H1 (cell line): Measurements from ENCODE around the gene APOA1. TPM values are rescaled to one million over a fixed set of nuclear protein-coding genes. Genes with fewer than 3 reads are reported as not detected.

Experiments used
- CTCF ChIA-PET: fragments of 300-600 bp; sonication (Branson Sonifier 250); formaldehyde crosslinking; loops from one replicate; lab custom pipeline; 2021; ENCODE audit not compliant: partially characterized antibody; lab: Charles Lee
- POLR2A ChIA-PET: fragments of 300-600 bp; sonication (Branson Sonifier 250); formaldehyde crosslinking; loops from one replicate; lab custom pipeline; 2021; ENCODE audit warnings: inconsistent platforms; ENCODE audit not compliant: partially characterized antibody; lab: Charles Lee
- DNase-seq, 2 experiments: peaks; one replicate each; pipeline versions ENCODE4 v3.0.0 to v3.0.0-alpha.2; 2010 to 2022; ENCODE audit warnings: low spot score in 2 of 2, low read depth in 1 of 2, mixed read lengths in 1 of 2
- FAIRE-seq: peaks from 2 replicates; lab custom pipeline; 2011; peaks lifted over from hg19 to GRCh38; lab: Jason Lieb, UNC
- H2AFZ ChIP-seq: 2 replicates; pipeline ENCODE4 v1.8.1; 2012; ENCODE audit warnings: low read length, inconsistent platforms
- H2AK5ac ChIP-seq: 2 replicates; pipeline ENCODE4 v1.6.1; 2013; ENCODE audit warnings: low read depth, low read length
- H2BK120ac ChIP-seq: replicated peaks from 2 replicates; pipeline ENCODE3; 2013; ENCODE audit warnings: low read depth, low read length, inconsistent platforms
- H2BK12ac ChIP-seq: 2 replicates; pipeline ENCODE4 v1.6.1; 2013; ENCODE audit warnings: low read depth, low read length
- H2BK15ac ChIP-seq: 2 replicates; pipeline ENCODE4 v1.6.1; 2013; ENCODE audit warnings: low read length
- H2BK20ac ChIP-seq: 2 replicates; pipeline ENCODE4 v1.6.1; 2013; ENCODE audit warnings: low read length
- H2BK5ac ChIP-seq: 2 replicates; pipeline ENCODE4 v1.6.1; 2013; ENCODE audit warnings: low read depth, low read length
- H3K14ac ChIP-seq: 2 replicates; pipeline ENCODE4 v1.6.1; 2013; ENCODE audit warnings: inconsistent platforms; ENCODE audit not compliant: insufficient read length
- H3K18ac ChIP-seq: 2 replicates; pipeline ENCODE4 v1.6.1; 2013; ENCODE audit warnings: low read length; ENCODE audit errors: extremely low read depth
- H3K23ac ChIP-seq: 2 replicates; pipeline ENCODE4 v1.6.1; 2013; ENCODE audit warnings: inconsistent platforms; ENCODE audit not compliant: insufficient read length
- H3K23me2 ChIP-seq: 2 replicates; pipeline ENCODE4 v1.6.1; 2013; ENCODE audit warnings: low read depth, low read length
- H3K27ac ChIP-seq: 2 replicates; pipeline ENCODE4 v1.6.1; 2011; ENCODE audit warnings: low read depth, low read length, inconsistent platforms
- H3K27me3 ChIP-seq, 4 experiments: replicated peaks in 1 of 4; 1 replicate in 1 of 4; 2 replicates in 3 of 4; pipeline versions ENCODE4 v1.6.1 to v1.8.1; 2011 to 2013; ENCODE audit warnings: low read length in 3 of 4, mild to moderate bottlenecking in 3 of 4, inconsistent platforms in 2 of 4, mixed read lengths in 2 of 4, moderate library complexity in 1 of 4; ENCODE audit not compliant: control insufficient read depth in 3 of 4, insufficient read depth in 3 of 4; ENCODE audit errors: extremely low read depth in 1 of 4
- H3K36me3 ChIP-seq, 4 experiments: 2 replicates each; pipeline versions ENCODE4 v1.6.1 to v1.8.1; 2011 to 2013; ENCODE audit warnings: mild to moderate bottlenecking in 4 of 4, low read length in 3 of 4, moderate library complexity in 2 of 4, control low read depth in 1 of 4, inconsistent platforms in 1 of 4; ENCODE audit not compliant: insufficient read depth in 4 of 4, control insufficient read depth in 2 of 4
- H3K4ac ChIP-seq: replicated peaks from 2 replicates; pipeline ENCODE3; 2013; ENCODE audit warnings: low read length, low read depth, mixed read lengths, inconsistent platforms; ENCODE audit not compliant: insufficient read length
- H3K4me1 ChIP-seq, 4 experiments: replicated peaks in 1 of 4; 1 replicate in 1 of 4; 2 replicates in 3 of 4; pipeline versions ENCODE4 v1.6.1 to v1.8.1; 2011 to 2013; ENCODE audit warnings: low read length in 3 of 4, inconsistent platforms in 2 of 4, mixed read lengths in 1 of 4; ENCODE audit not compliant: insufficient read depth in 4 of 4, control insufficient read depth in 3 of 4
- H3K4me2 ChIP-seq, 2 experiments: 2 replicates each; pipeline versions ENCODE4 v1.6.1 to v1.8.1; 2011 to 2013; ENCODE audit warnings: low read depth in 2 of 2, low read length in 2 of 2, control low read depth in 1 of 2, inconsistent platforms in 1 of 2, mild to moderate bottlenecking in 1 of 2; ENCODE audit not compliant: insufficient read depth in 1 of 2
- H3K4me3 ChIP-seq, 4 experiments: fragments of 200-600, 300-600 bp in 1 of 4; sonication (generic), shearing (Covaris generic), sonication (Bioruptor Twin) in 1 of 4; 2 replicates each; pipeline versions ENCODE4 v1.5.1 to v1.8.1; 2011 to 2016; ENCODE audit warnings: low read length in 4 of 4, low read depth in 3 of 4, control low read depth in 2 of 4, inconsistent platforms in 2 of 4, mild to moderate bottlenecking in 2 of 4, mixed read lengths in 1 of 4, moderate library complexity in 1 of 4; ENCODE audit not compliant: insufficient read depth in 2 of 4; ENCODE audit errors: extremely low read depth in 1 of 4
- H3K56ac ChIP-seq: replicated peaks from 2 replicates; pipeline ENCODE3; 2013; ENCODE audit warnings: low read depth, mild to moderate bottlenecking, mixed read lengths, low read length, inconsistent platforms; ENCODE audit not compliant: insufficient read length
- H3K79me1 ChIP-seq: 2 replicates; pipeline ENCODE4 v1.6.1; 2013; ENCODE audit warnings: low read depth, low read length, control low read depth
- H3K79me2 ChIP-seq, 2 experiments: 2 replicates each; pipeline versions ENCODE4 v1.6.1 to v1.8.1; 2012 to 2013; ENCODE audit warnings: low read length in 2 of 2, mild to moderate bottlenecking in 2 of 2, inconsistent platforms in 1 of 2; ENCODE audit not compliant: insufficient read depth in 2 of 2, control insufficient read depth in 1 of 2
- H3K9ac ChIP-seq, 4 experiments: replicated peaks in 1 of 4; 1 replicate in 1 of 4; 2 replicates in 3 of 4; pipeline versions ENCODE4 v1.6.1 to v1.8.1; 2011 to 2013; ENCODE audit warnings: low read depth in 3 of 4, low read length in 3 of 4, control low read depth in 2 of 4, mild to moderate bottlenecking in 2 of 4, moderate library complexity in 2 of 4, inconsistent platforms in 1 of 4; ENCODE audit errors: extremely low read depth in 1 of 4
- H3K9me3 ChIP-seq, 2 experiments: 2 replicates each; pipeline versions ENCODE4 v1.6.1 to v1.8.1; 2012 to 2013; ENCODE audit warnings: mild to moderate bottlenecking in 2 of 2, moderate library complexity in 2 of 2, control low read depth in 1 of 2, inconsistent platforms in 1 of 2, low read depth in 1 of 2, low read length in 1 of 2, mixed read lengths in 1 of 2; ENCODE audit not compliant: insufficient read depth in 2 of 2
- H4K20me1 ChIP-seq, 2 experiments: replicated peaks in 1 of 2; 2 replicates each; pipeline versions ENCODE3 to v1.8.1; 2011 to 2013; ENCODE audit warnings: inconsistent platforms in 2 of 2, low read length in 2 of 2, mild to moderate bottlenecking in 1 of 2; ENCODE audit not compliant: insufficient read depth in 2 of 2, control insufficient read depth in 1 of 2
- H4K5ac ChIP-seq: 2 replicates; pipeline ENCODE4 v1.6.1; 2013; ENCODE audit warnings: low read length, low read depth, mixed read lengths, inconsistent platforms; ENCODE audit not compliant: insufficient read length
- H4K8ac ChIP-seq: 2 replicates; pipeline ENCODE4 v1.8.0; 2013; ENCODE audit warnings: mild to moderate bottlenecking, moderate library complexity, low read length, inconsistent platforms; ENCODE audit not compliant: insufficient read depth; ENCODE audit errors: extremely low read depth
- H4K91ac ChIP-seq: replicated peaks from 2 replicates; pipeline ENCODE3; 2013; ENCODE audit warnings: low read length, mixed read lengths, inconsistent platforms; ENCODE audit not compliant: insufficient read length
- CTBP2 ChIP-seq: IDR thresholded peaks from 2 replicates; pipeline ENCODE4 v1.7.0; 2011; ENCODE audit warnings: borderline replicate concordance, mild to moderate bottlenecking, moderate library complexity, mixed read lengths, low read length; ENCODE audit not compliant: insufficient read depth, insufficient read length
- KDM1A ChIP-seq: fragments of 200-600, 300-600 bp; sonication (generic); IDR thresholded peaks from 2 replicates; pipeline ENCODE4 v1.7.1; 2016; ENCODE audit warnings: mild to moderate bottlenecking, low read length, borderline replicate concordance
- PHF8 ChIP-seq: fragments of 200-600 bp; sonication (generic); conservative IDR thresholded peaks from 2 replicates; pipeline ENCODE4 v1.7.1; 2012; ENCODE audit warnings: low read depth, mild to moderate bottlenecking, inconsistent platforms, low read length, moderate library complexity
- POLR2A ChIP-seq, 2 experiments: IDR thresholded peaks; 1 replicate in 1 of 2; 2 replicates in 1 of 2; pipeline ENCODE4 v1.6.1; 2011; ENCODE audit warnings: low read depth in 2 of 2, low read length in 2 of 2, mild to moderate bottlenecking in 2 of 2; ENCODE audit errors: control extremely low read depth in 1 of 2
- TAF1 ChIP-seq: IDR thresholded peaks from 2 replicates; pipeline ENCODE4 v1.6.1; 2011; ENCODE audit warnings: mild to moderate bottlenecking, low read depth, low read length
- TBP ChIP-seq: IDR thresholded peaks from 2 replicates; pipeline ENCODE4 v1.6.1; 2011; ENCODE audit warnings: low read depth, low read length, improper control_type of control experiment
- WGBS, 2 experiments: shearing (Covaris generic) in 1 of 2; methylation state at CpG; one replicate each; pipeline versions ENCODE4 v1.1.6 to v1.1.7; 2013 to 2015; ENCODE audit warnings: low lambda C conversion rate in 2 of 2, mixed read lengths in 2 of 2, inconsistent platforms in 1 of 2, low coverage in 1 of 2, missing lambda C conversion rate in 1 of 2; ENCODE audit not compliant: insufficient replicate concordance in 2 of 2, insufficient coverage in 1 of 2, insufficient read length in 1 of 2; ENCODE audit errors: extremely low coverage in 1 of 2, missing lambda C conversion rate in 1 of 2; 5-methylcytosine and 5-hydroxymethylcytosine counted together
- polyA plus RNA-seq, 7 experiments: library from polyadenylated mRNA; depleted of rRNA in 3 of 7; stranded (reverse) in 5 of 7; unstranded in 2 of 7; fragments of >200 nt in 5 of 7; fragments of 200-250 nt in 2 of 7; gene quantifications; 1 replicate in 5 of 7; 2 replicates in 1 of 7; 4 replicates in 1 of 7; pipeline versions ENCODE4 v1.2.1 to v1.2.3, GENCODE V29; 2011 to 2013; ENCODE audit warnings: missing spikeins in 2 of 7, mixed read lengths in 2 of 7
- total RNA-seq: library from RNA; stranded (reverse); fragmentation: NEBNext Ultra II Directional; extraction: Animal tissue kit (Norgen Biotek cat#: 25700); gene quantifications from 2 replicates; pipeline ENCODE4 v1.2.1, GENCODE V29; 2021
- TF ChIP-seq, protein P1 (sequence below), 3 experiments: IDR thresholded peaks; 1 replicate in 2 of 3; 2 replicates in 1 of 3; pipeline versions ENCODE4 v1.5.1 to v1.6.1; 2011; ENCODE audit warnings: low read length in 3 of 3, mild to moderate bottlenecking in 3 of 3, inconsistent platforms in 2 of 3, low read depth in 1 of 3, moderate library complexity in 1 of 3; ENCODE audit not compliant: insufficient read depth in 1 of 3; ENCODE audit errors: control extremely low read depth in 1 of 3

APOA1 gene
- total and polyA plus RNA-seq, 2 of the 8 experiments (the other 6 are each of a cell fraction or from before 2014, with no cell fraction given), result 0.80 TPM; not detected in 1

DNA sequence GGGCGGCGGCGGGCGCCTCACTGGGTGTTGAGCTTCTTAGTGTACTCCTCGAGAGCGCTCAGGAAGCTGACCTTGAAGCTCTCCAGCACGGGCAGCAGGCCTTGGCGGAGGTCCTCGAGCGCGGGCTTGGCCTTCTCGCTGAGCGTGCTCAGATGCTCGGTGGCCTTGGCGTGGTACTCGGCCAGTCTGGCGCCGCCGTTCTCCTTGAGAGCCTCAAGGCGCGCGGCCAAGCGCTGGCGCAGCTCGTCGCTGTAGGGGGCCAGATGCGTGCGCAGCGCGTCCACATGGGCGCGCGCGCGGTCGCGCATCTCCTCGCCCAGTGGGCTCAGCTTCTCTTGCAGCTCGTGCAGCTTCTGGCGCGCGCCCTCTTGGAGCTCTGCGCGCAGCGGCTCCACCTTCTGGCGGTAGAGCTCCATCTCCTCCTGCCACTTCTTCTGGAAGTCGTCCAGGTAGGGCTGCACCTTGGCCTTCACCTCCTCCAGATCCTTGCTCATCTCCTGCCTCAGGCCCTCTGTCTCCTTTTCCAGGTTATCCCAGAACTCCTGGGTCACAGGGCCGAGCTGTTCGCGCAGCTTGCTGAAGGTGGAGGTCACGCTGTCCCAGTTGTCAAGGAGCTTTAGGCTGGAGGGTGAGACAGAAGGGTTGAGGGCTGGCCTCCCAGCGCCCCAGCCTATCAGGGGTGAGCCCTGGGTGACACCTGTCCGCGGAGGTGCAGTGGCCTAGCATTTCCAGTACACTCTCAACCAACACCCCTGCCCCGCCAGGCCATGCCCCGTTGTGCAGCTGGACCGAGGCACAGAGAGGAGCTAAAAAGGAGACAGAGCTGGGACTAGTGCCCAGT lies 1.4 kb downstream of the APOA1 start:
- H3K56ac ChIP-seq, result no peak overlapping the region
- H4K91ac ChIP-seq, result peak overlapping the region; percentile 85
- H2BK5ac ChIP-seq, result peak overlapping the region; percentile 81; the same call in 1 of the 2 replicates
- DNase-seq, result peak; percentile 83 to 87
- peak overlapping the region; percentile 42 to 64 (median 50) for H3K4me3 ChIP-seq
- peaks cover 3% of the 10 kb centered on the region; the same call in 1 of the 2 replicates for H3K23me2 ChIP-seq
- H3K4me1 ChIP-seq, result peaks cover 0 to 24% (median 4%) of the 10 kb centered on the region in 4 experiments; a peak in 6 of 7 replicates
- H3K4me2 ChIP-seq, result peak overlapping the region; percentile 80
- H3K79me1 ChIP-seq, result no peaks in the 10 kb centered on the region
- H3K14ac ChIP-seq, result no peak overlapping the region
- H2BK12ac ChIP-seq, result peak overlapping the region; percentile 53; the same call in 1 of the 2 replicates
- H3K27me3 ChIP-seq, result peaks cover 0 to 7% (median 5%) of the 10 kb centered on the region in 4 experiments; a peak in 3 of 7 replicates
- ChIA-PET POLR2A (interaction anchor here (0.6 to 2.9 kb wide), 10 partner anchors 10 to 308 kb away, joined by 3 to 16 read pairs (median 4); partner anchors contain the start of genes APOA5, PAFAH1B2 and ZPR1), CTCF (interaction anchor here (0.6 to 12.2 kb wide), 34 partner anchors 9 to 1620 kb away, joined by 3 to 237 read pairs (median 4); partner anchors contain the start of genes APOA4, APOA5 and ZPR1)
- peak overlapping the region; percentile 91; the same call in 1 of the 2 replicates for H2AFZ ChIP-seq
- peak overlapping the region; percentile 99 for H3K18ac ChIP-seq
- FAIRE-seq, result peak; percentile 36
- no peak overlapping the region for H3K23ac ChIP-seq
- H3K36me3 ChIP-seq, result no peaks in the 10 kb centered on the region
- WGBS, 2 experiments, result 17% methylated on average over 57 of the region's 57 CpGs; no CpG with 5 or more reads in 1 of the 2 experiments
- no peak overlapping the region for H2BK20ac ChIP-seq
- no peaks in the 10 kb centered on the region for H4K20me1 ChIP-seq
- H4K8ac ChIP-seq, result no peak overlapping the region
- H4K5ac ChIP-seq, result peak overlapping the region; percentile 20
- H2AK5ac ChIP-seq, result no peak overlapping the region
- no peak overlapping the region for H2BK15ac ChIP-seq
- H3K9me3 ChIP-seq, result no peaks in the 10 kb centered on the region; a peak in 1 of 4 replicates
- H3K4ac ChIP-seq, result no peak overlapping the region
- no peaks in the 10 kb centered on the region for H3K79me2 ChIP-seq
- no peak overlapping the region for H2BK120ac ChIP-seq
- peak overlapping the region in 1 of 4 experiments; percentile 19; a peak in 2 of 7 replicates for H3K9ac ChIP-seq
- no peak overlapping the region for H3K27ac ChIP-seq
- TF ChIP-seq POLR2A (IDR thresholded peaks at IDR 0.05; ENCODE audit: control extremely low read depth in 1 of 2, low read depth in 2 of 2, low read length in 2 of 2) (0 out of 3 replicates have a peak, but pooled peaks of 1 of the 2 experiments have one; percentile 52), TAF1 (peak; percentile 44), TBP (no peak), PHF8 (peak; percentile 59), KDM1A (0 out of 2 replicates have a peak, but pooled peaks have one; percentile 18), CTBP2 (peak; percentile 91)
- TF ChIP-seq, protein P1, sequence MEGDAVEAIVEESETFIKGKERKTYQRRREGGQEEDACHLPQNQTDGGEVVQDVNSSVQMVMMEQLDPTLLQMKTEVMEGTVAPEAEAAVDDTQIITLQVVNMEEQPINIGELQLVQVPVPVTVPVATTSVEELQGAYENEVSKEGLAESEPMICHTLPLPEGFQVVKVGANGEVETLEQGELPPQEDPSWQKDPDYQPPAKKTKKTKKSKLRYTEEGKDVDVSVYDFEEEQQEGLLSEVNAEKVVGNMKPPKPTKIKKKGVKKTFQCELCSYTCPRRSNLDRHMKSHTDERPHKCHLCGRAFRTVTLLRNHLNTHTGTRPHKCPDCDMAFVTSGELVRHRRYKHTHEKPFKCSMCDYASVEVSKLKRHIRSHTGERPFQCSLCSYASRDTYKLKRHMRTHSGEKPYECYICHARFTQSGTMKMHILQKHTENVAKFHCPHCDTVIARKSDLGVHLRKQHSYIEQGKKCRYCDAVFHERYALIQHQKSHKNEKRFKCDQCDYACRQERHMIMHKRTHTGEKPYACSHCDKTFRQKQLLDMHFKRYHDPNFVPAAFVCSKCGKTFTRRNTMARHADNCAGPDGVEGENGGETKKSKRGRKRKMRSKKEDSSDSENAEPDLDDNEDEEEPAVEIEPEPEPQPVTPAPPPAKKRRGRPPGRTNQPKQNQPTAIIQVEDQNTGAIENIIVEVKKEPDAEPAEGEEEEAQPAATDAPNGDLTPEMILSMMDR (IDR thresholded peaks at IDR 0.05; ENCODE audit: control extremely low read depth in 1 of 3, insufficient read depth in 1 of 3, low read depth in 1 of 3, low read length in 3 of 3), result peak; percentile 74 to 77 (median 76)
